HepG2 (cell line): ENCODE measurements around the gene ZNF844. TPM values are rescaled to one million over a fixed set of nuclear protein-coding genes. Genes with fewer than 3 reads are reported as not detected.
A peak's percentile ranks its signal among the peaks of the same experiment; 100 is the strongest.

Experiments
- CEBPG ChIP-seq: IDR thresholded peaks from 2 replicates; pipeline ENCODE4 v1.6.1; 2016
- EZH2 ChIP-seq: conservative IDR thresholded peaks from 2 replicates; pipeline ENCODE4 v1.6.1; 2012; ENCODE audit warnings: mild to moderate bottlenecking, low read depth, low read length, moderate library complexity
- NFKB2 ChIP-seq: sonication (generic); formaldehyde crosslinking; IDR thresholded peaks from 2 replicates; pipeline ENCODE4 v1.4.0; 2020; ENCODE audit warnings: missing genetic modification reagents, borderline replicate concordance
- PAF1 ChIP-seq: IDR thresholded peaks from 2 replicates; pipeline ENCODE4 v1.6.1; 2016; ENCODE audit warnings: missing genetic modification reagents, missing compliant biosample characterization
- SNRNP70 ChIP-seq: fragments of 200-400 bp; formaldehyde crosslinking; IDR thresholded peaks from 2 replicates; pipeline ENCODE4 v1.6.1; 2017; ENCODE audit warnings: mild to moderate bottlenecking, low read depth, low read length, moderate library complexity
- THAP9 ChIP-seq: sonication (generic); formaldehyde crosslinking; IDR thresholded peaks from 2 replicates; pipeline ENCODE4; 2020; ENCODE audit warnings: missing genetic modification reagents, mild to moderate bottlenecking, borderline replicate concordance
- ZBED4 ChIP-seq: sonication (generic); formaldehyde crosslinking; IDR thresholded peaks from 2 replicates; pipeline ENCODE4 v1.4.0; 2020; ENCODE audit warnings: missing genetic modification reagents, borderline replicate concordance
- ZFP90 ChIP-seq: sonication (generic); formaldehyde crosslinking; IDR thresholded peaks from 2 replicates; pipeline ENCODE4 v1.8.0; 2022; ENCODE audit warnings: missing genetic modification reagents, mild to moderate bottlenecking, inconsistent platforms, borderline replicate concordance
- ZNF253 ChIP-seq: sonication (generic); formaldehyde crosslinking; IDR thresholded peaks from 2 replicates; pipeline ENCODE4 v1.8.0; 2022; ENCODE audit warnings: mild to moderate bottlenecking, missing genetic modification reagents, borderline replicate concordance
- ZNF687 ChIP-seq: sonication (generic); formaldehyde crosslinking; IDR thresholded peaks from 2 replicates; pipeline ENCODE4 v1.5.1; 2020; ENCODE audit warnings: mild to moderate bottlenecking, missing genetic modification reagents, moderate library complexity
- ZNF704 ChIP-seq: sonication (generic); formaldehyde crosslinking; IDR thresholded peaks from 2 replicates; pipeline ENCODE4 v1.8.1; 2023; ENCODE audit warnings: mild to moderate bottlenecking, inconsistent platforms, moderate library complexity, missing genetic modification reagents, borderline replicate concordance
- ZNF747 ChIP-seq: sonication (generic); formaldehyde crosslinking; IDR thresholded peaks from 2 replicates; pipeline ENCODE4 v1.8.1; 2023; ENCODE audit warnings: missing genetic modification reagents, mild to moderate bottlenecking, borderline replicate concordance
- ZSCAN5A ChIP-seq: sonication (generic); formaldehyde crosslinking; IDR thresholded peaks from 2 replicates; pipeline ENCODE4 v1.8.0; 2022; ENCODE audit warnings: mild to moderate bottlenecking, missing genetic modification reagents, borderline replicate concordance
- polyA plus RNA-seq, 8 experiments: library from polyadenylated mRNA; depleted of rRNA in 3 of 8; stranded (reverse) in 7 of 8; unstranded in 1 of 8; fragments of >200 nt; fragmentation: Illumina TruSeq in 4 of 8; extraction: Trizol in 4 of 8; gene quantifications; 2 replicates each; pipeline versions ENCODE4 v1.2.1 to v1.2.3, GENCODE V29; 2011 to 2016; ENCODE audit warnings: low read depth in 4 of 8, missing spikeins in 1 of 8, mixed read lengths in 1 of 8; ENCODE audit not compliant: insufficient read depth in 1 of 8
- total RNA-seq, 5 experiments: library from RNA; depleted of rRNA; stranded (reverse); fragments of >200 nt; fragmentation: Illumina TruSeq; extraction: Trizol; gene quantifications; 2 replicates each; pipeline ENCODE4 v1.2.3, GENCODE V29; 2016; ENCODE audit warnings: low read depth in 1 of 5

Gene ZNF844
- total and polyA plus RNA-seq, 2 of the 13 experiments (the other 11 are each of a cell fraction or from before 2014, with no cell fraction given) = 1.0 to 3.2 TPM

GRCh38 chr19:12064590-12065538 is at the start of gene ZNF844 (continued):
- TF ChIP-seq ZBED4 (CRISPR knock-in tag) (no peak), ZNF747 (CRISPR knock-in tag) (no peak), ZNF253 (CRISPR knock-in tag) (no peak), EZH2 (no peak), THAP9 (no peak), SNRNP70 (no peak), ZNF704 (no peak), NFKB2 (CRISPR knock-in tag) (peak; percentile 74; the same call in 1 of the 2 replicates), CEBPG (no peak), ZFP90 (CRISPR knock-in tag) (no peak), ZSCAN5A (CRISPR knock-in tag) (no peak), ZNF687 (CRISPR knock-in tag) (peak; percentile 60), PAF1 (CRISPR knock-in tag) (no peak)
